ENCODE data around the gene C4orf50.

The C4orf50 gene

GRCh38 chr4:5945936-5946335 is 72.3 kb downstream of the C4orf50 start:
- TF ChIP-seq CTCF (IDR thresholded peaks at IDR 0.05): no peak
- Histone ChIP-seq H3K4me3 (ENCODE audit: low read depth in 1 of 2, low read length in 1 of 2) (no peak overlapping the region), H3K27ac (no peak overlapping the region), H3K27me3 (no peaks in the 10 kb centered on the region), H3K4me1 (ENCODE audit: control insufficient read depth in 1 of 2, insufficient read depth in 1 of 2, low read depth in 1 of 2, low read length in 1 of 2) (no peaks in the 10 kb centered on the region), H3K36me3 (no peaks in the 10 kb centered on the region), H3K9me3 (no peaks in the 10 kb centered on the region)

DNA sequence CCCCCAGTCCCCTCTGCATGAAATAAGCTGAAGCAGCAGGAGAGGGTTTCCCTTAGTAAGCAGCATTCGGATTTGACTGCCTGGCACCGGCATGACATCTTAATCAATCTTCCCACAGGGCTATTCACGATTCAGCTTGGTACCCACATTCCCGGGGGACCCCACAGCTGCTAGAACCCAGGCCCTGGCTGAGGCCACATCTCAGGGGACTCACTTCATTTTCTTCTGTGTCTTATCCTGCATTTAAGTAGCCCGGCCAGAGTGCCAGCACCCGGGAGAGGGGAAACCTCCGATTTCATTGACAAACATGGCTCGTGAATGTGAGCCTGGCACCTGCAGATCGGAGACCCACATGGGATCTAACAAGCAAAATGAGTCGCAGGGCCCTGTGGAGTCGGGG is 73.1 kb downstream of the C4orf50 start:
- H3K4me3 ChIP-seq (ENCODE audit: low read depth in 1 of 2, low read length in 1 of 2): no peak overlapping the region
- no peak overlapping the region for H3K27ac ChIP-seq
- no peaks in the 10 kb centered on the region for H3K27me3 ChIP-seq
- H3K9me3 ChIP-seq: no peaks in the 10 kb centered on the region
- no peaks in the 10 kb centered on the region for H3K4me1 ChIP-seq (ENCODE audit: control insufficient read depth in 1 of 2, insufficient read depth in 1 of 2, low read depth in 1 of 2, low read length in 1 of 2)
- no peak for TF ChIP-seq CTCF (IDR thresholded peaks at IDR 0.05)
- H3K36me3 ChIP-seq: no peaks in the 10 kb centered on the region

DNA sequence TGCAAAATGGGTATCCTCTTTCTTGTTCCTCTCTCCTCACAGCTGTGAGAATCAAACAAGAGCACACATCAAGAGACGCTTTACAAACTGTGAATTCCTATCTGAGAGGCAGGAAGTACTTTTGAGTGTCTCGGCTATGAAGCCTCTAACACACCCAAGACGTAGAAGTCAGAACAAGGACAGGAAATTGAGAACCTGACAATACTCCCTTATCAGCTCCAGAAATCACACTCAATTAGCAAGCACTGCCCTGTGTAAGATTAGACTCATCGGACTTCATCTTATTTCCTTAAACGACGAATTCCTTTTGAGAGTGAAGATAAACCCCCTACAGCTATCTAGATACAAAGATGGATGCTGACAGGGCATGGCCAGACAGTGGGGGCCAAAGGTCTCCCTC is 74.7 kb downstream of the C4orf50 start:
- no peak overlapping the region for H3K27ac ChIP-seq
- TF ChIP-seq CTCF (IDR thresholded peaks at IDR 0.05): no peak
- H3K9me3 ChIP-seq: no peaks in the 10 kb centered on the region

GRCh38 chr4:5942947-5943346 is 75.3 kb downstream of the C4orf50 start:
- H3K4me3 ChIP-seq (ENCODE audit: low read depth in 1 of 2, low read length in 1 of 2): no peak overlapping the region
- H3K36me3 ChIP-seq: no peaks in the 10 kb centered on the region
- TF ChIP-seq CTCF (IDR thresholded peaks at IDR 0.05): no peak
- no peaks in the 10 kb centered on the region for H3K9me3 ChIP-seq
- no peak overlapping the region for H3K27ac ChIP-seq
- H3K27me3 ChIP-seq: no peaks in the 10 kb centered on the region
- no peaks in the 10 kb centered on the region for H3K4me1 ChIP-seq (ENCODE audit: control insufficient read depth in 1 of 2, insufficient read depth in 1 of 2, low read depth in 1 of 2, low read length in 1 of 2)

More for the DNA sequence above, 74.7 kb downstream of the C4orf50 start:
- H3K36me3 ChIP-seq: no peaks in the 10 kb centered on the region
- H3K4me3 ChIP-seq (ENCODE audit: low read depth in 1 of 2, low read length in 1 of 2): no peak overlapping the region
- H3K27me3 ChIP-seq: no peaks in the 10 kb centered on the region
- no peaks in the 10 kb centered on the region for H3K4me1 ChIP-seq (ENCODE audit: control insufficient read depth in 1 of 2, insufficient read depth in 1 of 2, low read depth in 1 of 2, low read length in 1 of 2)

DNA sequence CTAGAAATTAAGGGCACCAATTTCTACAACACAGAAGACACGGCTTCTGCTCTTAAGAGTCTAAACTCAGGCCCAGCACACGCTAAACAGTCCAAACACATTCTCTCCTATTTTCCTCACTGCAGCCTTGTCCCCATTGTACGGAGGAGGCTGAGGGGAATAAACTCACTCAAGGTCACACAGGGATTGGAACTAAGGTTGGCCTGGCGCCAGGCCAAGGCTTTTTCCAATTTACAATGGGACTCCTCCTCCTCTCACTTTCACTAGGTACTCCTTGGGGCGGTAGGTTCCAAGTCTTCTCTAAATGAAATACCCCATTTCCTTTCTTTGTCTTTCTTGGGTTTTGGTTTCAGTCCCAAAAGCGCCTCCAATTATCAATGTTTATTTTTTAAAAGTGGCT is 76.6 kb downstream of the C4orf50 start:
- Histone ChIP-seq H3K27ac (no peak overlapping the region), H3K4me3 (ENCODE audit: low read depth in 1 of 2, low read length in 1 of 2) (no peak overlapping the region), H3K27me3 (no peaks in the 10 kb centered on the region), H3K9me3 (no peaks in the 10 kb centered on the region), H3K36me3 (no peaks in the 10 kb centered on the region), H3K4me1 (ENCODE audit: control insufficient read depth in 1 of 2, insufficient read depth in 1 of 2, low read depth in 1 of 2, low read length in 1 of 2) (no peaks in the 10 kb centered on the region)
- no peak for TF ChIP-seq CTCF (IDR thresholded peaks at IDR 0.05)

Data from neutrophil (primary cell).